Dendritic cell treated with granulocyte-macrophage colony-stimulating factor and Interleukin-4, amounts not matched to agents 40 ng/mL and 50 ng/mL, for 4 days (primary cell): ENCODE results near the gene CCNL1.
"Not testable (repeated sequence)": the region's sequence is repeated elsewhere in the genome, so short reads cannot be mapped to it uniquely, and the experiment has no call there.

Source experiments
- H3K27ac Mint-ChIP-seq: one replicate; pipeline ENCODE4 v1.8.0; 2022; ENCODE audit warnings: mild to moderate bottlenecking, mixed read lengths
- H3K27me3 Mint-ChIP-seq: one replicate; pipeline ENCODE4 v1.8.0; 2022; ENCODE audit warnings: mild to moderate bottlenecking, mixed read lengths
- H3K36me3 Mint-ChIP-seq: one replicate; pipeline ENCODE4 v1.8.0; 2022; ENCODE audit warnings: low read depth, mixed read lengths
- H3K4me1 Mint-ChIP-seq: one replicate; pipeline ENCODE4 v1.8.0; 2022; ENCODE audit warnings: low read depth, mixed read lengths
- H3K4me3 Mint-ChIP-seq: one replicate; pipeline ENCODE4 v1.8.0; 2022; ENCODE audit warnings: mild to moderate bottlenecking, moderate library complexity, mixed read lengths
- H3K9me3 Mint-ChIP-seq: one replicate; pipeline ENCODE4 v1.8.0; 2022; ENCODE audit warnings: mixed read lengths
- intact Hi-C: fragments of 100-400 bp; cut with micrococcal nuclease; formaldehyde crosslinking; loops from one replicate; pipeline ENCODE4 v1.15.0; 2022

Gene CCNL1

DNA sequence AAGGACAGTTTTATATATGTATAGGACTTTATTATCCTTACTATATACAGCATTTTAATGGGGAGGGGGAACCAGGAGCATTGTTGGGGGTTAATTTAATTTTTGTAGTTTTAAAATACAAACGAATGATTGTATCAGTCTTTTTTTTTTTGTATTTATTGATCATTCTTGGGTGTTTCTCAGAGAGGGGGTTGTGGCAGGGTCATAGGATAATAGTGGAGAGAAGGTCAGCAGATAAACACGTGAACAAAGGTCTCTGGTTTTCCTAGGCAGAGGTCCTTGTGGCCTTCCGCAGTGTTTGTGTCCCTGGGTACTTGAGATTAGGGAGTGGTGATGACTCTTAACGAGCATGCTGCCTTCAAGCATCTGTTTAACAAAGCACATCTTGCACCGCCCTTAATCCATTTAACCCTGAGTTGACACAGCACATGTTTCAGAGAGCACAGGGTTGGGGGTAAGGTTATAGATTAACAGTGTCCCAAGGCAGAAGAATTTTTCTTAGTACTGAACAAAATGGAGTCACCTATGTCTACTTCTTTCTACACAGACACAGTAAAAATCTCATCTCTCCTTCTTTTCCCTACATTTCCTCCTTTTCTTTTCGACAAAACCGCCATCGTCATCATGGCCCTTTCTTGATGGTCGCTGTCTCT, 18.0 kb upstream of the CCNL1 start:
- intact Hi-C loops, H3K27me3 Mint-ChIP-seq, H3K27ac Mint-ChIP-seq, H3K4me3 Mint-ChIP-seq, H3K9me3 Mint-ChIP-seq: not testable (repeated sequence)
- Mint-ChIP-seq H3K36me3 (peaks cover 41% of the 10 kb centered on the region), H3K4me1 (peaks cover 17% of the 10 kb centered on the region)

- H3K9me3 Mint-ChIP-seq = peaks cover 10% of the 10 kb centered on the region
- H3K27me3 Mint-ChIP-seq = no peaks in the 10 kb centered on the region
- peaks cover 26% of the 10 kb centered on the region for H3K4me1 Mint-ChIP-seq
- no peak overlapping the region for H3K27ac Mint-ChIP-seq
- no peak overlapping the region for H3K4me3 Mint-ChIP-seq
- H3K36me3 Mint-ChIP-seq = peaks cover 35% of the 10 kb centered on the region
- intact Hi-C loops = loop anchor here (1.0 kb wide), 1 partner anchor 24 kb away; no protein-coding TSS in a partner anchor
Measured at GRCh38 chr3:157176934-157177333, 17.0 kb upstream of the CCNL1 start.

DNA sequence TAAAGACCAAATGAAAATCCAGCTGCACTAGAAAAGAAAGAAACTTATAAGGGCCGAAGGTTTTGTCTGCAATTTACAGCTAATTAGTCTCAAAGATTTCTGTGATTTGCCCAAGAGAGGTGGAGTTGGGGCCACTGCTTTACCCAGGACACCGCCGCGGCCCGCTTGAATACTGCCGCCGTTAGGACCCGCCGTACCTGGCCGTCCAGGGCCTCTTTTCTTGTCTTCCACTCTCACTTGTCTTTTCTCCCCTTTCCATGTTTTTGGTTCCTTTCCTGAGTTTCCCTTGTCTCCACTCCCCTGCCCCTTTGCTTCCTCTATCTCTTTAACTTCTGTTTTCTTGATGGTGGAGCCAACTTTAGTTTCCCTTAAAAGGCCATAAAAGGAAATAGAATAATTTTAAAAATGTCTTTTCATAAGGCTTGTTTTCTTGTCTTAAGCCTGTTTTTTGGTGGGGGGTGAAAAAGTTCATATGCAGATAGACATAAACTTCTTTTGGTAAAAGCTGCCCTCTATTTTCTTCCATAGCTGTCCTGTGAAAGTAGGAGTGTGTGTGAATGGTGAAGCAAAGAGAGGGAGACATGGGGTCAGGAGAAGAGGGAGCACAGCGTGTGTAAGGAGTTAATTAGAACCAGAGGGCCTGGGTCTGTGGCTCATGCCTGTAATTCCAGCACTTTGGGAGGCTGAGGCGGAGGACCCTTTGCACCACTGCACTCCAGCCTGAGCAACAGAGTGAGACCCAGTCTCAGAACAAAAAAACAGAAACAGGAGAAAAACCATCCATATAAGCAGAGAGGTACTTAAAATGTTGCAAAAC, 16.0 kb upstream of the CCNL1 start:
- H3K36me3 Mint-ChIP-seq = peaks cover 35% of the 10 kb centered on the region
- peaks cover 10% of the 10 kb centered on the region for H3K9me3 Mint-ChIP-seq
- intact Hi-C loops = loop anchor here (1.0 to 2.0 kb wide), 4 partner anchors 16 to 349 kb away; partner anchors contain the start of genes CCNL1 and LEKR1
- peak overlapping the region; percentile 97 for H3K27ac Mint-ChIP-seq
- H3K4me3 Mint-ChIP-seq = peak overlapping the region; percentile 82
- H3K27me3 Mint-ChIP-seq = no peaks in the 10 kb centered on the region
- peaks cover 33% of the 10 kb centered on the region for H3K4me1 Mint-ChIP-seq

DNA sequence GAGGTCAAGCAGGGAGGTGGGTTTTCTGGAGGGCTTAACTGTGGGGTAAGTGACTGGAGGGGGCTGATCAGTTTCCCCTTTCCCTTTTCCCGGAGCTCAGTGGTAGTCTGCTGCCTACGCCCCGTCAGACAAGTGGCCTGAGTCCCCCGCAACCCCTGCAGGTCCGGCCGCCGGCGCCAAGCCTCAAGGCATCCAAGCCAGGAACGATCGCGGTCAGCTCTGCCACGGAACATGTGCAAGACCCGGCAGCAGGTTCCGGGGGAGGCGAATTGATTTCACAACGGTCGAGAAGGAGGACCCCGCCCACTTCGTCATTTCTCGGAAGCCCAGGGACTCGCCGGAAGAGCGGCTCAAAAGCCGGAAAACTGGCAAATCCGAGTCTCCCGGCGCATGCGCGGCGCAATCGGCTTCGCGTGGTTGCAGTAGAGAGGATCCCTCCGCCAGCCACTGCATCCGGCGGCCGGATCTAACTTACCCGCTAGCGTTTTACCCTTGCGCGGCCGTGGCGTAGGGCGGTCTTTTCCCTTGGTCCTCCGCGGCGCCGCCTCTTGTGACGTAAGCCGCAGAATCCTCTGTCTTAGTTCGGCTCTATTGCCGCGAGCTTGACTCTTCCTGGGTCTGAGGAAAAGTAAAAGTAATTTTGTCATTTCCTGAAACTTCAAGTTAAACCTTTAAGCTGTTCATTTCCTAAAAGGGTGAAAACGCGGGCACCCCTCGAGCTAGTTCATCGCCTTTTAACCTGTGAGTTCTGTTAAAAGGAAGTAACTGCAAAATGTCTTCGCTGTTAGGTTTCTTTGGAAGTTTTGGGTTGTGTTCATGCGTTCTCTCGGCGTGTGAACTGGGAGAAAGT, 14.9 kb upstream of the CCNL1 start:
- H3K27me3 Mint-ChIP-seq = no peaks in the 10 kb centered on the region
- peaks cover 35% of the 10 kb centered on the region for H3K36me3 Mint-ChIP-seq
- intact Hi-C loops = loop anchor here (1.0 to 2.0 kb wide), 3 partner anchors 15 to 348 kb away; partner anchors contain the start of genes CCNL1 and LEKR1
- H3K4me3 Mint-ChIP-seq = peak overlapping the region; percentile 82
- H3K4me1 Mint-ChIP-seq = peaks cover 39% of the 10 kb centered on the region
- H3K27ac Mint-ChIP-seq = peak overlapping the region; percentile 97
- peaks cover 10% of the 10 kb centered on the region for H3K9me3 Mint-ChIP-seq

DNA sequence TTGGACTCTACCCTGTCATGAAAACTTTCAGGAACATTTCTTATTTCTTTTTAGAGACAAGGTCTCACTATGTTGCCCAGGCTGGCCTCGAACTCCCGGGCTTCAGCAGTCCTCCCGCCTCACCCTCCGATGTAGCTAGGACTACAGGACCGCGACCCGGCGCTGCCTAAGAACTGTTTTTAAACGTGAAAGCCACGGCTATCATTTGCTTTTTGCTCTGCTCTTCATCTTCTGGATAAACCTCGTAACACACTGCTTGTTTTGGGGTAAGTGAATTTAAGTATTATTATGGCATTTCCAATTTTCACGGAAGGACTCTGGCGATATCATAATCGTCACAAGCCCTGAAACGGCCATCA, 14.3 kb upstream of the CCNL1 start:
- no peaks in the 10 kb centered on the region for H3K27me3 Mint-ChIP-seq
- peak overlapping the region; percentile 82 for H3K4me3 Mint-ChIP-seq
- peaks cover 32% of the 10 kb centered on the region for H3K36me3 Mint-ChIP-seq
- peaks cover 39% of the 10 kb centered on the region for H3K4me1 Mint-ChIP-seq
- peaks cover 10% of the 10 kb centered on the region for H3K9me3 Mint-ChIP-seq
- intact Hi-C loops = loop anchor here (2.0 kb wide), 1 partner anchor 347 kb away; the partner anchor contains the start of gene LEKR1
- H3K27ac Mint-ChIP-seq = peak overlapping the region; percentile 97

- H3K27me3 Mint-ChIP-seq, H3K9me3 Mint-ChIP-seq, H3K4me3 Mint-ChIP-seq, intact Hi-C loops, H3K27ac Mint-ChIP-seq: not testable (repeated sequence)
- Mint-ChIP-seq H3K4me1 (peaks cover 39% of the 10 kb centered on the region), H3K36me3 (peaks cover 23% of the 10 kb centered on the region)
Measured at GRCh38 chr3:157173343-157173742, 13.4 kb upstream of the CCNL1 start.

DNA sequence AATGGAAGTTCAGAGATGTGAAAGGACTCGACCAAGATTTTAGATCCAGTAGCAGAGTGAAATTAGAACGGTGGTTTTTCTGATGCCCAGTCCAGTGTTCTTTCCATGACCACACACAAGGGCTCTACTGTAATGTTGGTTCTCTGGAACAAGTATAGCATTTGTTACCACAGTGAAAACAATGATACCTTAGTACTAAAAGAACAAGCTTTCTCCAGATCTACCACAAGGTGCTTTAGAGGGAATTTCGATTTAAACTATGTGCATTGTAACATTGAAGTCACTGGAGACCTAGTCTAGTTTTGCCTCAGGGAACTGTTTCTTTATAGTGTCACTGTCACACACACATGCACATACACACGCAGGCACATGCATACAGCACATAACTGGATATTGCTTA, 12.8 kb upstream of the CCNL1 start:
- intact Hi-C loops = no loop called here
- Mint-ChIP-seq H3K27me3 (no peaks in the 10 kb centered on the region), H3K9me3 (peaks cover under 1% of the 10 kb centered on the region), H3K27ac (no peak overlapping the region), H3K4me3 (no peak overlapping the region), H3K36me3 (peaks cover 17% of the 10 kb centered on the region), H3K4me1 (peaks cover 39% of the 10 kb centered on the region)

GRCh38 chr3:157170861-157171260, 10.9 kb upstream of the CCNL1 start:
- Mint-ChIP-seq H3K4me3 (peak overlapping the region; percentile 39), H3K27me3 (no peaks in the 10 kb centered on the region), H3K4me1 (peaks cover 38% of the 10 kb centered on the region), H3K36me3 (peaks cover 8% of the 10 kb centered on the region), H3K27ac (peak overlapping the region; percentile 94), H3K9me3 (no peaks in the 10 kb centered on the region)
- intact Hi-C loops = no loop called here

DNA sequence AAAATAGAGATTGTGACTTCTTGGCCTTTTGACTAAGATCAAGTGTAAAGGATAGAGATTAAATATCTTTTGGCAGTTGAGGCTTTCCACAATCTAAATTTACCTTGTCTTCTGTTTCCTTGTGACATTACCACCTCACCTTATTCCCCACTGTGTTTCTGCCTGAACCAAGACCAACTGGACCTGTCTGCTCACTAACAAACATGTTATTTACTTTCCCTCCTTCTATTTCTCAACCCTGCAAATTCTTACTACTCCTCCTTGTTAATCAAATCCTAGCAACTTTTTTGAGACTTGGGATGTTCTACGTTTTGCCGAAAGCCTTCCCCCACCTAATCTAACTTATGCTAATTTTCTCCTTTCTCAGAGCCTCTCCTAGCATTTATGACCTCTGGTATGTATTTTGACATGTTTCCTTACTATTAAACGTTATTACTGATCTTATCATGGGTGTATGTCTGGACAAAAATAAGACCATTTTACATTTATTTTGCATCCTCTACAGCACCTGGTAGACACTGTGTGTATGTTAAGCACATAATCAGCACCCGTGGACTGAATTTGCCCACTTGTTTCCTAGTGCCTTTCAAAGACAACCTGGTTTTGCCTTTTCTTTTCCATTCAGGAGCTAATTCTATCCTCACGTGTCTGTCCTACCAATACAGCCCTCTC, 7.6 kb upstream of the CCNL1 start:
- H3K9me3 Mint-ChIP-seq = no peaks in the 10 kb centered on the region
- peaks cover 44% of the 10 kb centered on the region for H3K4me1 Mint-ChIP-seq
- H3K27me3 Mint-ChIP-seq = no peaks in the 10 kb centered on the region
- no peak overlapping the region for H3K4me3 Mint-ChIP-seq
- intact Hi-C loops = no loop called here
- peak overlapping the region; percentile 11 for H3K27ac Mint-ChIP-seq
- H3K36me3 Mint-ChIP-seq = no peaks in the 10 kb centered on the region

DNA sequence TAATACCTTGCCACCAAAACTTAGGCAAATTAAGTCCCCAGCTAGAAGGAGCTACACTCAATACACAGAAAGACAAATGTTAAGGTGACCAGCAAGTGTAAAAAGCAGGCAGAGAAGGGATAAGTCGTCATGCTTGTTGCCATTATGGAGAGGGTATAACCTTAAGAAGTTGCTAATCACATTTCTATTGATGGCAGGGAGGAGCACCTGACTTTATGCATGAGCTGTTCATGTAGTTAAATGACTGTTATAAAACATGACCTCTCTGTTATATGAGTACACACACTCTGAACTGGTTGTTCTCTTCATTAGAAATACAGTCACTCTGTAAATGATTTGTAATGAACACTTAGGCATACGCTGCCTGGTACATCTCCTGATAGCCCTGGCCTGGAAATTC, 6.6 kb upstream of the CCNL1 start:
- intact Hi-C loops = no loop called here
- Mint-ChIP-seq H3K36me3 (no peaks in the 10 kb centered on the region), H3K4me3 (no peak overlapping the region), H3K9me3 (no peaks in the 10 kb centered on the region), H3K27ac (no peak overlapping the region), H3K27me3 (no peaks in the 10 kb centered on the region), H3K4me1 (peaks cover 39% of the 10 kb centered on the region)

DNA sequence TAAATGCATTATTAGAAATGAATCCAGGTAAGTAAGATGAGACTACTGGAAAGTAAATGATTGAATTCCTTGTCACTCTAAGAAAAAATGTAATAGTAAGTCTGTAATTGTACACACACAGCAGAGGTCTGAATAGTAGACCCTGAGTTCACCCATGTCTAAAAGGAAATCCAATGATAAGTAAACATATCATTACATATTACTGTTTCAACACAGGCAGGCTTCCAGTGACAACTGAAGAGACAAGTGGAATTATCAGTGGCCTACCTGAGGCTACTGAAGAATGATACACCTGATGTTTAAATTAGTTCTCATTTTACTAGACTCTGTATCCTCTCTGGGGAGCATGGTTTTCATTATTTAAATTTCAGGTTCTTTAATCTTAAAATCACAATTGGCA, 6.2 kb upstream of the CCNL1 start:
- no peak overlapping the region for H3K4me3 Mint-ChIP-seq
- intact Hi-C loops = no loop called here
- H3K4me1 Mint-ChIP-seq = peaks cover 39% of the 10 kb centered on the region
- H3K36me3 Mint-ChIP-seq = no peaks in the 10 kb centered on the region
- H3K9me3 Mint-ChIP-seq = no peaks in the 10 kb centered on the region
- H3K27me3 Mint-ChIP-seq = no peaks in the 10 kb centered on the region
- H3K27ac Mint-ChIP-seq = no peak overlapping the region

DNA sequence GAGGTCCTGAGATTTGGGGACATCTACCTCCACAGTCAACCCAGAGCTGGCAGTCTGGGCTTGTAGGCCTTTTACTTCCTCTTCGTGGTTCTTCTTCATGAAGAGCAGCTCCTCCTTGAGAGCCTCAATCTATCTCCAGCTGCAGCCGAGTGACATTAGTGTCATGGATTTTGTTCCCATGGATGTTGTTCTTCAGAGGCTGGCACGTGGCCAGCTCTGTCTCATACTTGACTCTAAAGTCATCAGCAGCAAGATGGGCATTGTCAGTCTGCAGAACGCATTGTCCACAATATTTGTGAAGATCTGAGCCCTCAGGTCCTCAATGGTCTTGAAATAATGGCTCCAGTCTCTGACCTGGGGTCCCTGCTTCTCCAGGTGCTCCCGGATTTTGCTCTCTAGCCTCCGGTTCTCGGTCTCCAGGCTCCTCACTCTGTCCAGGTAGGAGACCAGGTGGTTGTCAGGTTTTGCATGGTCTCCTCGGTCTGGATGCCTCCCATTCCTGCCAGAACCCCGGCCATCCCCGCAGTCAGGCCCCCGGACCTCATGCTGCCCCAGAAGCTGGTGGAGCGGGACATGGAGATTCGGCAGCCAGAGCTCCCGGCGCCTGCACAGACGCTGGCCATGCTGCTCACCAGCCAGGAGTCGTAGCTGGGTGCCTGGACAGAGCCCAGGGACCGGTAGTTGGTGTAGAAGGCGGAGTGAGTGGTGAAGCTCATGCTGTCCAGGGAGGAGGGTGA, 3.4 kb upstream of the CCNL1 start:
- peaks cover 21% of the 10 kb centered on the region for H3K36me3 Mint-ChIP-seq
- no peaks in the 10 kb centered on the region for H3K9me3 Mint-ChIP-seq
- H3K27ac Mint-ChIP-seq = peak overlapping the region; percentile 77
- no peak overlapping the region for H3K4me3 Mint-ChIP-seq
- H3K4me1 Mint-ChIP-seq = peaks cover 39% of the 10 kb centered on the region
- no peaks in the 10 kb centered on the region for H3K27me3 Mint-ChIP-seq
- intact Hi-C loops = no loop called here

- H3K36me3 Mint-ChIP-seq = peaks cover 29% of the 10 kb centered on the region
- H3K27me3 Mint-ChIP-seq, H3K9me3 Mint-ChIP-seq, intact Hi-C loops, H3K4me3 Mint-ChIP-seq: not testable (repeated sequence)
- peak overlapping the region; percentile 77 for H3K27ac Mint-ChIP-seq
- peaks cover 46% of the 10 kb centered on the region for H3K4me1 Mint-ChIP-seq
Measured at GRCh38 chr3:157162620-157163019, 2.7 kb upstream of the CCNL1 start.
